Aorta (tissue), 5 donors: ENCODE results near the gene TSPAN3. TPM values are rescaled to one million over a fixed set of nuclear protein-coding genes. Genes with fewer than 3 reads are reported as not detected.

Source experiments
- ATAC-seq: fragments of 200-7000 bp; cut with Tn5 transposase; one replicate; pipeline ENCODE4 v1.9.1; 2022; ENCODE audit warnings: moderate library complexity; ENCODE audit not compliant: low FRiP score
- DNase-seq, 2 donors: peaks; one replicate each; pipeline ENCODE4 v3.0.0-alpha.2; 2020
- H3K27ac ChIP-seq, 2 donors: one replicate each; pipeline ENCODE4 v1.5.1; 2013; ENCODE audit warnings: low read length in 2 of 2, mild to moderate bottlenecking in 2 of 2, moderate library complexity in 2 of 2, control low read depth in 1 of 2, inconsistent platforms in 1 of 2, low read depth in 1 of 2
- H3K27me3 ChIP-seq, 2 donors: one replicate each; pipeline ENCODE4 v1.6.1; 2013; ENCODE audit warnings: control low read depth in 1 of 2, low read length in 1 of 2, mild to moderate bottlenecking in 1 of 2, moderate library complexity in 1 of 2; ENCODE audit not compliant: insufficient read depth in 2 of 2, control insufficient read depth in 1 of 2
- H3K36me3 ChIP-seq, 2 donors: one replicate each; pipeline ENCODE4 v1.6.1; 2013; ENCODE audit warnings: control low read depth in 1 of 2, low read length in 1 of 2, mild to moderate bottlenecking in 1 of 2; ENCODE audit not compliant: insufficient read depth in 2 of 2, control insufficient read depth in 1 of 2
- H3K4me1 ChIP-seq, 2 donors: one replicate each; pipeline ENCODE4 v1.6.1; 2013; ENCODE audit warnings: low read length in 2 of 2, control low read depth in 1 of 2, mild to moderate bottlenecking in 1 of 2, moderate library complexity in 1 of 2; ENCODE audit not compliant: insufficient read depth in 2 of 2, control insufficient read depth in 1 of 2
- H3K4me3 ChIP-seq, 2 donors: one replicate each; pipeline ENCODE4 v1.5.1; 2013; ENCODE audit warnings: low read length in 2 of 2, control low read depth in 1 of 2, mild to moderate bottlenecking in 1 of 2
- H3K9me3 ChIP-seq: one replicate; pipeline ENCODE4 v1.6.1; 2013; ENCODE audit warnings: mild to moderate bottlenecking, low read length; ENCODE audit not compliant: control insufficient read depth
- WGBS, 2 donors: extraction: QIAGEN DNeasy Blood & Tissue Kit; methylation state at CpG; one replicate each; pipeline ENCODE4 v1.1.7; 2013; 5-methylcytosine and 5-hydroxymethylcytosine counted together
- intact Hi-C, 2 donors: fragments of 100-400 bp; cut with DNase I; formaldehyde crosslinking; loops; one replicate each; pipeline versions ENCODE4 v1.14.2 to v1.15.0; 2022
- polyA plus RNA-seq, 2 donors: library from polyadenylated mRNA; stranded (reverse); fragments of 200-250 nt; gene quantifications; one replicate each; pipeline ENCODE4 v1.2.3, GENCODE V29; 2013
- total RNA-seq, 2 donors: library from RNA; stranded (reverse); fragmentation: NEBNext Ultra II Directional; extraction: Animal tissue kit (Norgen Biotek cat#: 25700); gene quantifications; one replicate each; pipeline ENCODE4 v1.2.1, GENCODE V29; 2021
- donor health status: healthy with polysubstance abuse.
- donor health status: Bipolar disorder and iron deficiency.
- donor health status: DM: no; HTN: no; CAD: no.
- donor health status: DM: no; HTN: no; CAD: no.
- donor health status: DM: yes; HTN: yes; CAD: no.

The TSPAN3 gene
- total and polyA plus RNA-seq, 4 donors = 106 to 123 (median 114) TPM

- no peaks in the 10 kb centered on the region for H3K4me1 ChIP-seq
- H3K27me3 ChIP-seq = no peaks in the 10 kb centered on the region
- ATAC-seq (no peak), DNase-seq (peak; percentile 21 to 41)
- H3K9me3 ChIP-seq = no peaks in the 10 kb centered on the region
- no peak overlapping the region for H3K4me3 ChIP-seq
- no peaks in the 10 kb centered on the region for H3K36me3 ChIP-seq
- intact Hi-C loops = loop anchor here in 1 of 2 donors (5.0 kb wide), 1 partner anchor 515 kb away; no protein-coding TSS in a partner anchor
- no peak overlapping the region for H3K27ac ChIP-seq
- WGBS, 2 donors = 74 to 80% methylated on average over 12 of the region's 12 CpGs
Measured at GRCh38 chr15:77027111-77027696, 43.7 kb downstream of the TSPAN3 start.

GRCh38 chr15:77026501-77027110 lies 44.3 kb downstream of the TSPAN3 start:
- Histone ChIP-seq H3K4me1 (no peaks in the 10 kb centered on the region), H3K27ac (no peak overlapping the region), H3K36me3 (no peaks in the 10 kb centered on the region), H3K4me3 (no peak overlapping the region), H3K27me3 (no peaks in the 10 kb centered on the region), H3K9me3 (no peaks in the 10 kb centered on the region)
- DNase-seq (peak; percentile 37 to 50), ATAC-seq (no peak)
- intact Hi-C loops = loop anchor here in 1 of 2 donors (5.0 kb wide), 1 partner anchor 516 kb away; no protein-coding TSS in a partner anchor
- WGBS, 2 donors = 34 to 36% methylated on average over 12 of the region's 12 CpGs

- intact Hi-C loops = loop anchor here in 1 of 2 donors (5.0 kb wide), 1 partner anchor 516 kb away; no protein-coding TSS in a partner anchor
- Histone ChIP-seq H3K4me3 (no peak overlapping the region), H3K27ac (no peak overlapping the region), H3K27me3 (no peaks in the 10 kb centered on the region), H3K36me3 (no peaks in the 10 kb centered on the region), H3K9me3 (no peaks in the 10 kb centered on the region), H3K4me1 (no peaks in the 10 kb centered on the region)
- peak; percentile 17 to 38 for DNase-seq
- no peak for ATAC-seq
- WGBS, 2 donors = 69 to 72% methylated on average over 4 of the region's 4 CpGs
Measured at GRCh38 chr15:77025941-77026411, 44.9 kb downstream of the TSPAN3 start.

GRCh38 chr15:77025083-77025901 lies 45.6 kb downstream of the TSPAN3 start:
- Histone ChIP-seq H3K4me3 (no peak overlapping the region), H3K9me3 (no peaks in the 10 kb centered on the region), H3K27ac (no peak overlapping the region), H3K4me1 (no peaks in the 10 kb centered on the region), H3K27me3 (no peaks in the 10 kb centered on the region), H3K36me3 (no peaks in the 10 kb centered on the region)
- peak; percentile 39 to 67 for DNase-seq
- 83 to 91% methylated on average over 15 of the region's 15 CpGs for WGBS, 2 donors
- ATAC-seq = no peak
- intact Hi-C loops = loop anchor here in 1 of 2 donors (5.0 kb wide), 1 partner anchor 517 kb away; no protein-coding TSS in a partner anchor

GRCh38 chr15:77024273-77025082 lies 46.4 kb downstream of the TSPAN3 start:
- no peaks in the 10 kb centered on the region for H3K9me3 ChIP-seq
- H3K36me3 ChIP-seq = no peaks in the 10 kb centered on the region
- no peaks in the 10 kb centered on the region for H3K27me3 ChIP-seq
- ATAC-seq = peak; percentile 65
- no peak overlapping the region for H3K27ac ChIP-seq
- intact Hi-C loops = loop anchor here (5.0 kb wide), 2 partner anchors 82 to 518 kb away; no protein-coding TSS in a partner anchor
- no peak overlapping the region for H3K4me3 ChIP-seq
- DNase-seq = peak; percentile 72 to 91
- WGBS, 2 donors = 29 to 35% methylated on average over 16 to 17 of the region's 17 CpGs
- H3K4me1 ChIP-seq = no peaks in the 10 kb centered on the region

GRCh38 chr15:77023576-77024272 lies 47.2 kb downstream of the TSPAN3 start:
- intact Hi-C loops = loop anchor here (2.0 to 5.0 kb wide), 3 partner anchors 81 to 519 kb away; no protein-coding TSS in a partner anchor
- DNase-seq = peak; percentile 22 to 67
- Histone ChIP-seq H3K9me3 (no peaks in the 10 kb centered on the region), H3K27ac (no peak overlapping the region), H3K27me3 (no peaks in the 10 kb centered on the region), H3K4me3 (no peak overlapping the region), H3K4me1 (no peaks in the 10 kb centered on the region), H3K36me3 (no peaks in the 10 kb centered on the region)
- no peak for ATAC-seq
- 65 to 66% methylated on average over 20 of the region's 20 CpGs for WGBS, 2 donors

GRCh38 chr15:77022646-77023575 lies 48.0 kb downstream of the TSPAN3 start:
- no peak overlapping the region for H3K27ac ChIP-seq
- ATAC-seq (no peak), DNase-seq (peak; percentile 37 to 72)
- H3K4me3 ChIP-seq = no peak overlapping the region
- intact Hi-C loops = loop anchor here (2.0 to 5.0 kb wide), 3 partner anchors 81 to 519 kb away; no protein-coding TSS in a partner anchor
- 90 to 92% methylated on average over 14 of the region's 14 CpGs for whole genome bisulfite sequencing, 2 donors
- H3K36me3 ChIP-seq = no peaks in the 10 kb centered on the region
- H3K4me1 ChIP-seq = no peaks in the 10 kb centered on the region
- no peaks in the 10 kb centered on the region for H3K27me3 ChIP-seq
- H3K9me3 ChIP-seq = no peaks in the 10 kb centered on the region
